GM12874 (cell line): Measurements from ENCODE around the gene TP53BP1.

Experiments used
- TF ChIP-seq, protein P1 (sequence below): IDR thresholded peaks from 2 replicates; pipeline ENCODE4 v1.5.1; 2011; ENCODE audit warnings: low read depth, mild to moderate bottlenecking, control low read depth, low read length, moderate library complexity; ENCODE audit not compliant: insufficient read depth

TP53BP1 gene

DNA sequence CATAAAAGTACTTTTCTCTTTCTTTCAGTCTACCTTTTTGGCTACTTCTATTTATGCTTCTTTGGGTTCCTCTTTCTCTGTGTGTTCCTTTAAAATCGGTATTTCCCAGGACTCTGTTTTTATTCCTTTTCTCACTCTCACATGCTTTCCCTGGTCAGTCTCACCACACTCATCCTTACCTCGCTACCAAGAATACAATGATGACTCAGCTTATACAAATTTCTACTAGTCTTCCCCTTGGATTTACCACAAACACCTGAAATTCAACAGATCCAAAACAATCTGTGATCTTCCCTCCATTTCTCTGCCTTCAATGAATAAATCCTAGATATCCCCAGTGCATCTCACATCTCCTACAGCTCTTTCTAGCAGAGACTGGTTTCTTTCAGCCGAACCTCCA, 69.2 kb downstream of the TP53BP1 start:
- TF ChIP-seq, protein P1, sequence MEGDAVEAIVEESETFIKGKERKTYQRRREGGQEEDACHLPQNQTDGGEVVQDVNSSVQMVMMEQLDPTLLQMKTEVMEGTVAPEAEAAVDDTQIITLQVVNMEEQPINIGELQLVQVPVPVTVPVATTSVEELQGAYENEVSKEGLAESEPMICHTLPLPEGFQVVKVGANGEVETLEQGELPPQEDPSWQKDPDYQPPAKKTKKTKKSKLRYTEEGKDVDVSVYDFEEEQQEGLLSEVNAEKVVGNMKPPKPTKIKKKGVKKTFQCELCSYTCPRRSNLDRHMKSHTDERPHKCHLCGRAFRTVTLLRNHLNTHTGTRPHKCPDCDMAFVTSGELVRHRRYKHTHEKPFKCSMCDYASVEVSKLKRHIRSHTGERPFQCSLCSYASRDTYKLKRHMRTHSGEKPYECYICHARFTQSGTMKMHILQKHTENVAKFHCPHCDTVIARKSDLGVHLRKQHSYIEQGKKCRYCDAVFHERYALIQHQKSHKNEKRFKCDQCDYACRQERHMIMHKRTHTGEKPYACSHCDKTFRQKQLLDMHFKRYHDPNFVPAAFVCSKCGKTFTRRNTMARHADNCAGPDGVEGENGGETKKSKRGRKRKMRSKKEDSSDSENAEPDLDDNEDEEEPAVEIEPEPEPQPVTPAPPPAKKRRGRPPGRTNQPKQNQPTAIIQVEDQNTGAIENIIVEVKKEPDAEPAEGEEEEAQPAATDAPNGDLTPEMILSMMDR: no peak

DNA sequence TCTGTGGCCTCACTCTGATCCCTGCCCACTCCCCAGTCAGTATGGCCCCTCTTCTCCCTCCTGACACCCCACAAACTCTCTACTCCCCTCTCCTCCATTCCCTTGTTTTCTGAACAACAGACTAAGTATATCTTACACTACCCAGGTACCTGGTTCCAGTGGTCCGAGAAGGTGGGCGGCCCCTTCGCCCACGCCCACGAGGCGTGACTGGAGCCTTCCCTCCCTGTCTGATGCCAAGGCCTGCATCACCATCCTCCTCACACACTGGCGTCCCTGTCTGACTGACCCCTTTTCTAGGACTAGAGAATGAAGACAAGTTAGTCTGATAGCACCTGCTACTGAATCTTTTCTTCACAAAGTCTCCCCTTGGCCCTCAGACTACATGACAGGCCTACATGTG, 72.1 kb downstream of the TP53BP1 start:
- TF ChIP-seq, protein P1: no peak

DNA sequence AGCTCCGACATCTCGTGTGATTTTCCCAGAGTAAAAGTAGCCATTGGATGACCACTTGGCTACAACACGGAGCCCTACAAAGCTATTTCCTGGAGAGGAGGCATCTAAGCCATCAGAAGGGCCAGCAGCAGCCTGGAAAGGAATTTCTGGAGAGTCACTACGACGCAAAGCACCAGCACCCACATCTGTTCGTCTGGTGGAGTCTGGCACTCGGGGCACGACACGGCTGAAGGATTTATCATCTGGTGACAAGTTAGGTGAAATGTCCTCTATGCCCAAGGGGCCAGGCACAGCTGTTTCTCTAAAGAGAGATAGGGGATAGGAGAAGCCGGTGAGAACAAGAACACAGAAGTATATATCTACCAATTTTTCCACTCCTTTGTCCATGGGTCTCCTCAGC, 72.5 kb downstream of the TP53BP1 start:
- TF ChIP-seq, protein P1: no peak

DNA sequence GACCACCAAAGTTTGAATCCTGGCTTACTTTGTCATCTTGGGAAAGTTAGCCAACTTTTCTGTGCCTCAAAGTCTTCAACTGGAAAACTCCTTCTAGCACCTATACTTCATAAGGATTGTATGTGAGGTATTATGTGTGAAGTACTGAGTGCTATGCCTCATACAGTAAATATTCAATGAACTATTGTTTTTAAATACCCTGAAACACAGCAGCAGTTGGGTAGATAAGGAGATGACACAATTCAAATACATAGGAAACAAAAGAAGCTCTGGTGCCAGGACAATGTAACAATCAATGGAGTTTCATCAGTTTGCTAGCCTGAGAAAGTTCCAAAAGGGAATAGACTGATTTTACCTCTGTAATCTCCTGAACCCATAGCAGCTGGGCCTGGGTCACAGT, 78.8 kb downstream of the TP53BP1 start:
- TF ChIP-seq, protein P1: no peak

DNA sequence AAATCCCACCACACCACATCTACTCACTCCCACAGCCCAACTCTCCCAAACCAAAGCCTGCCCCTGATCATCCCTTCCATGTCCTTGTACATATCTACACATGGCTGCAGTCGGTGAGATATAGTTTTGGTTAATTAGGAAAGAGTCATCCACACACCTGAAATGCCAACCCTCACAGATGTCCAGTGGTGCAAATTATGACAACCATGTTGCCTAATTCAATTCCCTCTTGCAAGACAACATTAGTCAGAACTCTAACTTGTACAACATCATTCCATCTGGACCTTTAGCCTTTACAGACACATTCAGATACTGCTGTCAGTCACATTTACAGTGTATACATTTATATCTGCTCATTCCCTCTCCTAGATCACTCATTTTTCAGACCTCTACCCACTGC, 80.9 kb downstream of the TP53BP1 start:
- TF ChIP-seq, protein P1: no peak

DNA sequence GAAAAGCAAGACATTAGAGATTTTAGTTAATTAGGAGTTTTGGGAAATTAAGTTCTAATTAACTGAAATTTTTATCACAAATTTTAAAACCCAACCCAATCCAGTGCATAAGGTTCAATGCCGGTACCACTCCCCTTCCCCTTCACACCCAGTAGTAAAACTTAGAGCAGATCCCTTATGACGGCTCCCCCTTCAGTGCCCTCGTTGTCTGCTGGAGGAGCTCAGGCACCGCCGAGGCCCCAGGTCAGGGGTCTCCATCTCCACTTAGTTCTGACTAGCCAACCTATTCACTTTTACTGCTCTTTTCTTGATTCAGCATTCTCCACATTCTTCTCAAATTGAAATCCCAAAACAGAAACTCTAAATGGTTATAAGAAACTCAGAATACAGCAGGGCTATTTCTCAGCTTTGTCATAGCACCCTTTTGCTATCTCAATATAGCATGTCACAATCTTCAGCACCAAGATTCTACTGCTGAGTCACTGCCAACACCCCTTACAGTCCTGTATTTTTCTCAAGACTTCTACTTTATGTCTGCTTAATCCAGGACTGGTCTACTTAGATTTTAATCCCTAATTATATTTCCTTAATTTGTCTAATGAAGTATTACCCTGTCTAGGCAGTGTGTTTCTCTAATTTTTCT, 82.3 kb downstream of the TP53BP1 start:
- TF ChIP-seq, protein P1: no peak

DNA sequence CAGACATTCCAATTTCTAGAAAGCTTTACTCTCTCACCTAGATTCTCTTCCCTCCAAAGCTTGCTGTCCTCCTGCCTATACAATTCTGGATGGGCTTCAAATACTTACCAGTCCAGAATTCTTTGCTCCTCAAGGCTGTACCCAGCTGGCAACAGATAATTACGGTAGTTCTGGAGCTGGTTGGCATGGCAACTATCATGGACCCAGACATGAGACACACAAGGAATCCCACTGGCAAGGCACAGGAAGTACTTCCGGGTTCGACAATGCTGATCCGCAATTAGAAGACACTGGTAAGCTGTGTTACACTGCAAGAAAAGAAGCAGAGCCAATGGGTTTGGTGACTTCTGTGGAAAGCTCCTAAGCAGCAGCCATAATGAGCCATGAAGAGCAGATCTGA, 84.2 kb downstream of the TP53BP1 start:
- TF ChIP-seq, protein P1: no peak

DNA sequence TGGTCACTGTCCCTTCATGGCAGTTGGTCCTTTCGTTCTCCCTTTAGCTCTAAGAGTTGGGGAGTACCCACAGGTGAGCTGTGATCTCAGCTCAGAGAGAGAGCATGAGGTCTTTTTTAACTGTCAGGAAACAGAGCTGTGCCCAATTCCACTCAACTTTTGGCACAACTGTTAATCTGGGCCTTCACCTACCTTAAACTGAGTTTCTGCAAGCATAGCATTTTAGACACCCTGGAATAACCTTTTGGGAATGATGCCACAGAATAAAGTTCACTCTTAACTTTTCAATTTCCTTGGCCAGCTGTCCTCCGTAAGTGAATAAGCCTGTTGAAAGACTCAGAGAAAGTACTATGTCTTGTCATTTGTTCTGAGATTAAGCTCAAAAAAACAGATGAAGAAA, 86.1 kb downstream of the TP53BP1 start:
- TF ChIP-seq, protein P1: no peak
